Common myeloid progenitor, CD34-positive (primary cell): ENCODE results near the gene PRR5. TPM values are rescaled to one million over a fixed set of nuclear protein-coding genes. Genes with fewer than 3 reads are reported as not detected.
"Not testable (repeated sequence)": the region's sequence is repeated elsewhere in the genome, so short reads cannot be mapped to it uniquely, and the experiment has no call there.

Experiments used
- CTCF ChIA-PET: fragments of 350-600 bp; sonication (Branson Sonifier 250); formaldehyde crosslinking; loops from one replicate; lab custom pipeline; 2021; ENCODE audit warnings: antibody characterized with exemption; lab: Charles Lee
- POLR2A ChIA-PET: fragments of 350-600 bp; sonication (Branson Sonifier 250); formaldehyde crosslinking; loops from one replicate; lab custom pipeline; 2021; ENCODE audit warnings: antibody characterized with exemption; lab: Charles Lee
- DNase-seq, 3 donors: peaks; one replicate each; pipeline versions ENCODE4 v3.0.0 to v3.0.0-alpha.2; 2013
- H3K27ac ChIP-seq, 2 experiments: 1 replicate in 1 of 2; 2 replicates in 1 of 2; pipeline ENCODE4 v1.7.0; 2013; ENCODE audit warnings: inconsistent platforms in 2 of 2, low read length in 2 of 2, mild to moderate bottlenecking in 2 of 2, low read depth in 1 of 2, moderate library complexity in 1 of 2; ENCODE audit not compliant: severe bottlenecking in 2 of 2, insufficient read depth in 1 of 2, poor library complexity in 1 of 2
- H3K27me3 ChIP-seq, 5 experiments: replicated peaks in 2 of 5; 1 replicate in 3 of 5; 2 replicates in 2 of 5; pipeline versions ENCODE4 v1.6.1 to v1.7.0; 2013; ENCODE audit warnings: low read length in 4 of 5, mild to moderate bottlenecking in 2 of 5, moderate library complexity in 2 of 5, inconsistent platforms in 1 of 5; ENCODE audit not compliant: insufficient read depth in 5 of 5, control insufficient read depth in 4 of 5
- H3K36me3 ChIP-seq, 4 experiments: 1 replicate in 2 of 4; 2 replicates in 2 of 4; pipeline versions ENCODE4 v1.6.1 to v1.7.0; 2013; ENCODE audit warnings: low read length in 3 of 4, control low read depth in 1 of 4, mild to moderate bottlenecking in 1 of 4; ENCODE audit not compliant: control insufficient read depth in 4 of 4, insufficient read depth in 4 of 4
- H3K4me1 ChIP-seq, 4 experiments: 1 replicate in 3 of 4; 2 replicates in 1 of 4; pipeline versions ENCODE4 v1.6.1 to v1.7.1; 2013; ENCODE audit warnings: low read length in 3 of 4, mild to moderate bottlenecking in 3 of 4, control low read depth in 1 of 4, inconsistent platforms in 1 of 4, moderate library complexity in 1 of 4; ENCODE audit not compliant: control insufficient read depth in 4 of 4, insufficient read depth in 4 of 4; ENCODE audit errors: control extremely low read depth in 1 of 4
- H3K4me3 ChIP-seq, 7 experiments: 1 replicate in 4 of 7; 2 replicates in 3 of 7; pipeline versions ENCODE4 v1.5.1 to v1.7.0; 2013; ENCODE audit warnings: mild to moderate bottlenecking in 7 of 7, low read length in 6 of 7, moderate library complexity in 6 of 7, inconsistent platforms in 2 of 7, low read depth in 2 of 7, control low read depth in 1 of 7; ENCODE audit not compliant: insufficient read depth in 4 of 7, control insufficient read depth in 1 of 7; ENCODE audit errors: extremely low read depth in 1 of 7
- H3K9me3 ChIP-seq, 5 experiments: 1 replicate in 4 of 5; 2 replicates in 1 of 5; pipeline versions ENCODE4 v1.6.1 to v1.7.1; 2013; ENCODE audit warnings: low read length in 4 of 5, mild to moderate bottlenecking in 2 of 5, inconsistent platforms in 1 of 5, low read depth in 1 of 5, moderate library complexity in 1 of 5; ENCODE audit not compliant: control insufficient read depth in 4 of 5, insufficient read depth in 2 of 5; ENCODE audit errors: control extremely low read depth in 1 of 5
- WGBS: methylation state at CpG from one replicate; pipeline ENCODE4 v1.1.5; 2013; ENCODE audit not compliant: insufficient coverage; 5-methylcytosine and 5-hydroxymethylcytosine counted together
- polyA plus RNA-seq: library from polyadenylated mRNA; unstranded; fragments of 120-200 nt; gene quantifications from one replicate; pipeline ENCODE4 v1.2.1, GENCODE V29; 2013

PRR5 gene
- 21.2 TPM for polyA plus RNA-seq

- ChIA-PET POLR2A (interaction anchor here (1.0 kb wide), 2 partner anchors 25 to 26 kb away, joined by 3 to 4 read pairs; no protein-coding TSS in a partner anchor), CTCF (interaction anchor here (0.6 kb wide), 1 partner anchor 16 kb away, joined by 3 read pairs; no protein-coding TSS in a partner anchor)
- peaks cover 2 to 41% (median 33%) of the 10 kb centered on the region in 4 experiments for H3K4me1 ChIP-seq
- 0% methylated on average over 56 of the region's 88 CpGs for WGBS
- peak within 1 kb of the TSS in 1 of 2 experiments; percentile 68 for H3K27ac ChIP-seq
- H3K27me3 ChIP-seq = no peaks in the 10 kb centered on the region
- DNase-seq = peak; percentile 88 to 96 (median 95)
- peak within 1 kb of the TSS; percentile 37 to 78 (median 67) for H3K4me3 ChIP-seq
- no peaks in the 10 kb centered on the region for H3K9me3 ChIP-seq
- H3K36me3 ChIP-seq = peaks cover 0 to 8% (median 2%) of the 10 kb centered on the region in 4 experiments
Measured at GRCh38 chr22:44701824-44702478, at the start of gene PRR5. TSS of gene PRR5 (plus strand) at chr22:44702204. CDS start at chr22:44702475, 271 bp downstream.

- H3K9me3 ChIP-seq, CTCF ChIA-PET, H3K27ac ChIP-seq, H3K36me3 ChIP-seq, POLR2A ChIA-PET, H3K27me3 ChIP-seq, DNase-seq, H3K4me3 ChIP-seq, H3K4me1 ChIP-seq: not testable (repeated sequence)
- 100% methylated on average over 1 of the region's 1 CpG for WGBS
Measured at GRCh38 chr22:44652866-44653265, 49.1 kb upstream of the PRR5 start.

- DNase-seq = peak in 2 of 3 donors; percentile 68 to 71
- H3K9me3 ChIP-seq = no peaks in the 10 kb centered on the region
- H3K4me3 ChIP-seq = peak overlapping the region in 2 of 7 experiments; percentile 36 to 42
- H3K36me3 ChIP-seq = no peaks in the 10 kb centered on the region
- POLR2A ChIA-PET = interaction anchor here (0.6 to 1.2 kb wide), 3 partner anchors 15 to 554 kb away, joined by 3 to 4 read pairs (median 3); no protein-coding TSS in a partner anchor
- CTCF ChIA-PET = interaction anchor here (1.0 kb wide), 1 partner anchor 26 kb away, joined by 5 read pairs; no protein-coding TSS in a partner anchor
- peaks cover 0 to 33% (median 28%) of the 10 kb centered on the region in 4 experiments for H3K4me1 ChIP-seq
- WGBS = 8% methylated on average over 9 of the region's 14 CpGs
- H3K27me3 ChIP-seq = no peaks in the 10 kb centered on the region
- H3K27ac ChIP-seq = no peak overlapping the region
Measured at GRCh38 chr22:44658311-44658953, 43.6 kb upstream of the PRR5 start.

- H3K27me3 ChIP-seq = no peaks in the 10 kb centered on the region
- no peaks in the 10 kb centered on the region for H3K9me3 ChIP-seq
- no peak overlapping the region for H3K4me3 ChIP-seq
- H3K4me1 ChIP-seq = peaks cover 0 to 40% (median 35%) of the 10 kb centered on the region in 4 experiments
- POLR2A ChIA-PET = interaction anchor here (0.6 to 1.2 kb wide), 2 partner anchors 16 to 18 kb away, joined by 3 read pairs; no protein-coding TSS in a partner anchor
- H3K36me3 ChIP-seq = no peaks in the 10 kb centered on the region
- 100% methylated on average over 5 of the region's 6 CpGs for WGBS
- no peak for DNase-seq
- CTCF ChIA-PET = interaction anchor here (0.6 to 1.5 kb wide), 3 partner anchors 10 to 26 kb away, joined by 3 to 5 read pairs (median 5); no protein-coding TSS in a partner anchor
- no peak overlapping the region for H3K27ac ChIP-seq
Measured at GRCh38 chr22:44659140-44659539, 42.9 kb upstream of the PRR5 start.

GRCh38 chr22:44660051-44660830 lies 41.8 kb upstream of the PRR5 start:
- Histone ChIP-seq H3K4me3 (no peak overlapping the region), H3K9me3 (no peaks in the 10 kb centered on the region), H3K36me3 (no peaks in the 10 kb centered on the region), H3K4me1 (peaks cover 2 to 50% (median 45%) of the 10 kb centered on the region in 4 experiments), H3K27me3 (no peaks in the 10 kb centered on the region), H3K27ac (no peak overlapping the region)
- ChIA-PET POLR2A (no interaction called here), CTCF (interaction anchor here (1.1 to 2.1 kb wide), 5 partner anchors 16 to 34 kb away, joined by 3 to 7 read pairs (median 5); no protein-coding TSS in a partner anchor)
- WGBS = 97% methylated on average over 23 of the region's 23 CpGs
- DNase-seq = no peak

- ChIA-PET CTCF (interaction anchor here (1.1 to 2.1 kb wide), 5 partner anchors 15 to 35 kb away, joined by 3 to 7 read pairs (median 4); no protein-coding TSS in a partner anchor), POLR2A (no interaction called here)
- Histone ChIP-seq H3K9me3 (no peaks in the 10 kb centered on the region), H3K27me3 (no peaks in the 10 kb centered on the region), H3K36me3 (no peaks in the 10 kb centered on the region), H3K4me3 (no peak overlapping the region), H3K27ac (no peak overlapping the region), H3K4me1 (peaks cover 2 to 55% (median 50%) of the 10 kb centered on the region in 4 experiments)
- 98% methylated on average over 12 of the region's 14 CpGs for WGBS
- no peak for DNase-seq
Measured at GRCh38 chr22:44661070-44661469, 40.9 kb upstream of the PRR5 start.
